K562 (cell line): ENCODE data around the gene TSC22D2. TPM values are rescaled to one million over a fixed set of nuclear protein-coding genes. Genes with fewer than 3 reads are reported as not detected.

Experiments
- ARID3A ChIP-seq: IDR thresholded peaks from 2 replicates; pipeline ENCODE4 v1.6.1; 2012; ENCODE audit warnings: low read depth, low read length, improper control_type of control experiment, borderline replicate concordance
- BACH1 ChIP-seq: fragments of 200-800 bp; sonication (Bioruptor generic); IDR thresholded peaks from 2 replicates; pipeline ENCODE4 v1.6.1; 2016; ENCODE audit warnings: missing genetic modification characterization, missing compliant biosample characterization
- BRD9 ChIP-seq: fragments of 450-650 bp; IDR thresholded peaks from 2 replicates; pipeline ENCODE4 v1.6.1; 2018; ENCODE audit warnings: low read depth; ENCODE audit not compliant: partially characterized antibody
- CBFA2T2 ChIP-seq: fragments of 450-650 bp; conservative IDR thresholded peaks from 2 replicates; pipeline ENCODE4 v1.6.1; 2017; ENCODE audit warnings: mild to moderate bottlenecking
- CBX8 ChIP-seq: fragments of 200-600 bp; sonication (generic); IDR thresholded peaks from 2 replicates; pipeline ENCODE4 v1.6.1; 2012; ENCODE audit warnings: borderline replicate concordance, mixed run types, low read depth, mild to moderate bottlenecking, moderate library complexity, mixed read lengths, low read length, control low read depth, inconsistent platforms; ENCODE audit not compliant: poor library complexity, severe bottlenecking; ENCODE audit errors: extremely low read depth
- CHAMP1 ChIP-seq: fragments of 450-650 bp; IDR thresholded peaks from 2 replicates; pipeline ENCODE4 v1.6.1; 2016; ENCODE audit warnings: mild to moderate bottlenecking
- CHD1 ChIP-seq: fragments of 200-600 bp; sonication (generic); IDR thresholded peaks from one replicate; pipeline ENCODE4 v1.6.1; 2012; ENCODE audit warnings: mild to moderate bottlenecking, moderate library complexity, low read length, inconsistent platforms
- EZH2 ChIP-seq: IDR thresholded peaks from 2 replicates; pipeline ENCODE4 v1.6.1; 2012; ENCODE audit warnings: low read depth, mild to moderate bottlenecking, inconsistent platforms, low read length, borderline replicate concordance
- GATAD2A ChIP-seq: fragments of 450-650 bp; IDR thresholded peaks from 2 replicates; pipeline ENCODE4 v1.6.1; 2017
- MLLT1 ChIP-seq, 2 experiments: fragments of 450-650 bp; IDR thresholded peaks; 2 replicates each; pipeline ENCODE4 v1.6.1; 2016
- MXD1 ChIP-seq: fragments of 250-450 bp; sonication (Bioruptor Pico); IDR thresholded peaks from 2 replicates; pipeline ENCODE4 v1.8.0; 2021; ENCODE audit warnings: borderline replicate concordance, mild to moderate bottlenecking, moderate library complexity; ENCODE audit not compliant: poor library complexity, severe bottlenecking
- NR1H2 ChIP-seq: sonication (generic); formaldehyde crosslinking; IDR thresholded peaks from 2 replicates; pipeline ENCODE4 v1.4.0; 2020; ENCODE audit warnings: mild to moderate bottlenecking, missing genetic modification reagents
- NR4A1 ChIP-seq, 2 experiments: fragments of 250-450 bp in 1 of 2; fragments of 450-650 bp in 1 of 2; sonication (Bioruptor Pico) in 1 of 2; IDR thresholded peaks; 2 replicates each; pipeline versions ENCODE4 v1.4.0 to v1.6.1; 2016 to 2020; ENCODE audit warnings: mild to moderate bottlenecking in 2 of 2, missing compliant biosample characterization in 1 of 2, missing genetic modification characterization in 1 of 2, moderate library complexity in 1 of 2
- OTX1 ChIP-seq: fragments of 450-650 bp; formaldehyde crosslinking; IDR thresholded peaks from 2 replicates; pipeline ENCODE4 v1.4.0; 2022; ENCODE audit warnings: mild to moderate bottlenecking
- SNIP1 ChIP-seq: fragments of 450-650 bp; IDR thresholded peaks from 2 replicates; pipeline ENCODE4 v1.7.1; 2017; ENCODE audit warnings: low read depth, mild to moderate bottlenecking
- U2AF1 ChIP-seq: fragments of 200-400 bp; formaldehyde crosslinking; optimal IDR thresholded peaks from 2 replicates; pipeline ENCODE3; 2017; ENCODE audit warnings: mild to moderate bottlenecking, low read depth, low read length, moderate library complexity
- ZBED1 ChIP-seq: IDR thresholded peaks from 2 replicates; pipeline ENCODE4 v1.6.1; 2014
- ZBTB2 ChIP-seq: fragments of 450-650 bp; IDR thresholded peaks from 2 replicates; pipeline ENCODE4 v1.6.1; 2016; ENCODE audit warnings: antibody characterized with exemption
- ZC3H11A ChIP-seq: IDR thresholded peaks from 2 replicates; pipeline ENCODE4 v1.6.1; 2012; ENCODE audit warnings: low read depth, low read length, improper control_type of control experiment
- ZNF707 ChIP-seq: fragments of 250-450 bp; sonication (Bioruptor Pico); conservative IDR thresholded peaks from 2 replicates; pipeline ENCODE4 v1.8.0; 2022; ENCODE audit warnings: inconsistent platforms, mild to moderate bottlenecking, moderate library complexity
- polyA plus RNA-seq, 8 experiments: library from polyadenylated mRNA; depleted of rRNA in 4 of 8; stranded (reverse) in 5 of 8; unstranded in 3 of 8; fragments of >200 nt; fragmentation: Nextera tagmentation in 2 of 8; fragmentation: Illumina TruSeq in 1 of 8; extraction: Ambion mirVana in 2 of 8; extraction: Trizol in 1 of 8; gene quantifications; 2 replicates each; pipeline versions ENCODE4 v1.2.1 to v1.2.3, GENCODE V29; 2011 to 2014; ENCODE audit warnings: inconsistent platforms in 1 of 8, missing spikeins in 1 of 8
- total RNA-seq, 7 experiments: library from RNA; depleted of rRNA in 6 of 7; stranded (reverse); fragments of >200 nt in 6 of 7; fragmentation: Illumina TruSeq in 2 of 7; extraction: Trizol in 2 of 7; gene quantifications; 2 replicates each; pipeline versions ENCODE4 v1.2.1 to v1.2.3, GENCODE V29; 2011 to 2021; ENCODE audit warnings: low replicate concordance in 1 of 7

Gene TSC22D2
- total and polyA plus RNA-seq, 9 of the 15 experiments (the other 6 are each of a cell fraction or from before 2014, with no cell fraction given): 5.5 to 44.0 (median 19.3) TPM

GRCh38 chr3:150495563-150496168, 87.6 kb downstream of the TSC22D2 start (continued):
- 0 out of 2 replicates have a peak, but pooled peaks have one; percentile 5 for TF ChIP-seq CHAMP1
- TF ChIP-seq NR4A1 (CRISPR knock-in tag; IDR thresholded peaks at IDR 0.05): no peak
- TF ChIP-seq NR4A1 (tag; IDR thresholded peaks at IDR 0.05): no peak
- peak; percentile 14 for TF ChIP-seq BRD9
- 0 out of 2 replicates have a peak, but pooled peaks have one; percentile 60 for TF ChIP-seq ARID3A
- TF ChIP-seq CBFA2T2: no peak
- TF ChIP-seq U2AF1: no peak
- no peak for TF ChIP-seq CHD1
- TF ChIP-seq MLLT1 (IDR thresholded peaks at IDR 0.05): no peak
- TF ChIP-seq CBX8: no peak
- TF ChIP-seq OTX1: no peak
- TF ChIP-seq ZNF707 (CRISPR knock-in tag): no peak
- TF ChIP-seq ZBED1: no peak
- TF ChIP-seq SNIP1: no peak
- TF ChIP-seq BACH1 (tag): no peak
- no peak for TF ChIP-seq MXD1
- no peak for TF ChIP-seq ZC3H11A
- TF ChIP-seq EZH2: no peak
- no peak for TF ChIP-seq NR1H2 (CRISPR knock-in tag)
- TF ChIP-seq GATAD2A: no peak
- TF ChIP-seq ZBTB2: no peak
